C4-2B (cell line): ENCODE data around the gene WNT11.

Experiments used
- H3K27ac ChIP-seq: fragments of 450-650 bp; 2 replicates; pipeline ENCODE4 v1.5.1; 2017
- CTCF ChIP-seq: fragments of 450-650 bp; conservative IDR thresholded peaks from 2 replicates; pipeline ENCODE4 v1.5.1; 2017; ENCODE audit warnings: mild to moderate bottlenecking
- ZFX ChIP-seq: fragments of 450-650 bp; IDR thresholded peaks from 2 replicates; pipeline ENCODE4 v1.6.1; 2017

The WNT11 gene

GRCh38 chr11:76197332-76197731 is 9.0 kb downstream of the WNT11 start:
- no peak overlapping the region for H3K27ac ChIP-seq
- TF ChIP-seq CTCF (no peak), ZFX (no peak)

GRCh38 chr11:76196849-76197248 is 9.5 kb downstream of the WNT11 start:
- no peak for TF ChIP-seq ZFX
- TF ChIP-seq CTCF: no peak
- H3K27ac ChIP-seq: no peak overlapping the region

GRCh38 chr11:76194872-76195668 is 11.2 kb downstream of the WNT11 start:
- TF ChIP-seq ZFX (no peak), CTCF (no peak)

GRCh38 chr11:76193219-76193618 is 13.1 kb downstream of the WNT11 start:
- no peak overlapping the region for H3K27ac ChIP-seq
- TF ChIP-seq CTCF (no peak), ZFX (no peak)

More at GRCh38 chr11:76194872-76195668, 11.2 kb downstream of the WNT11 start:
- no peak overlapping the region for H3K27ac ChIP-seq

- no peak overlapping the region for H3K27ac ChIP-seq
- no peak for TF ChIP-seq CTCF
- no peak for TF ChIP-seq ZFX
Observed at GRCh38 chr11:76190376-76190775, 15.9 kb downstream of the WNT11 start.

GRCh38 chr11:76189682-76190081 is 16.6 kb downstream of the WNT11 start:
- H3K27ac ChIP-seq: no peak overlapping the region
- no peak for TF ChIP-seq CTCF
- TF ChIP-seq ZFX: no peak

GRCh38 chr11:76188873-76189272 is 17.4 kb downstream of the WNT11 start:
- TF ChIP-seq ZFX: no peak
- no peak for TF ChIP-seq CTCF
- no peak overlapping the region for H3K27ac ChIP-seq
